HepG2 (cell line): ENCODE measurements around the gene CEBPA. TPM values are rescaled to one million over a fixed set of nuclear protein-coding genes. Genes with fewer than 3 reads are reported as not detected.

Experiments
- ARNTL ChIP-seq: sonication (generic); formaldehyde crosslinking; IDR thresholded peaks from 2 replicates; pipeline ENCODE4 v1.4.0; 2020; ENCODE audit warnings: mild to moderate bottlenecking, missing genetic modification reagents
- CEBPB ChIP-seq: IDR thresholded peaks from 2 replicates; pipeline ENCODE4 v1.6.1; 2011; ENCODE audit warnings: low read depth, low read length, improper control_type of control experiment, borderline replicate concordance
- CEBPG ChIP-seq: IDR thresholded peaks from 2 replicates; pipeline ENCODE4 v1.6.1; 2016
- GMEB1 ChIP-seq: sonication (generic); formaldehyde crosslinking; IDR thresholded peaks from 2 replicates; pipeline ENCODE4 v1.5.1; 2020; ENCODE audit warnings: missing genetic modification reagents, mild to moderate bottlenecking, borderline replicate concordance
- JUND ChIP-seq: sonication (generic); formaldehyde crosslinking; IDR thresholded peaks from 2 replicates; pipeline ENCODE4 v1.8.0; 2022; ENCODE audit warnings: mild to moderate bottlenecking, missing genetic modification reagents
- MTA1 ChIP-seq: sonication (generic); formaldehyde crosslinking; IDR thresholded peaks from 2 replicates; pipeline ENCODE4 v1.4.0; 2020; ENCODE audit warnings: missing genetic modification reagents, mild to moderate bottlenecking, borderline replicate concordance
- NKX3-1 ChIP-seq: sonication (generic); formaldehyde crosslinking; IDR thresholded peaks from 2 replicates; pipeline ENCODE4 v1.5.0; 2020; ENCODE audit warnings: missing genetic modification reagents
- THAP7 ChIP-seq: sonication (generic); formaldehyde crosslinking; IDR thresholded peaks from 2 replicates; pipeline ENCODE4 v1.8.1; 2023; ENCODE audit warnings: mild to moderate bottlenecking, missing genetic modification reagents
- ZGPAT ChIP-seq: IDR thresholded peaks from 2 replicates; pipeline ENCODE4 v1.6.1; 2016; ENCODE audit warnings: mild to moderate bottlenecking
- ZNF20 ChIP-seq: sonication (generic); formaldehyde crosslinking; IDR thresholded peaks from 2 replicates; pipeline ENCODE4 v1.4.0; 2020; ENCODE audit warnings: mild to moderate bottlenecking, moderate library complexity, missing genetic modification reagents
- ZNF205 ChIP-seq: IDR thresholded peaks from 2 replicates; pipeline ENCODE4 v1.6.1; 2018; ENCODE audit warnings: missing biosample characterization, missing genetic modification reagents
- ZNF280D ChIP-seq: sonication (generic); formaldehyde crosslinking; IDR thresholded peaks from 2 replicates; pipeline ENCODE4 v1.5.1; 2020; ENCODE audit warnings: mild to moderate bottlenecking, missing genetic modification reagents
- ZNF350 ChIP-seq: sonication (generic); formaldehyde crosslinking; IDR thresholded peaks from 2 replicates; pipeline ENCODE4 v1.4.0; 2020; ENCODE audit warnings: mild to moderate bottlenecking, low read depth, missing genetic modification reagents, borderline replicate concordance
- ZNF512 ChIP-seq: sonication (generic); formaldehyde crosslinking; IDR thresholded peaks from 2 replicates; pipeline ENCODE4 v1.4.0; 2020; ENCODE audit warnings: mild to moderate bottlenecking, missing genetic modification reagents
- ZNF552 ChIP-seq: sonication (generic); formaldehyde crosslinking; IDR thresholded peaks from 2 replicates; pipeline ENCODE4 v1.9.0; 2022; ENCODE audit warnings: missing genetic modification reagents, mild to moderate bottlenecking, borderline replicate concordance
- ZNF572 ChIP-seq: sonication (generic); formaldehyde crosslinking; IDR thresholded peaks from 2 replicates; pipeline ENCODE4 v1.5.1; 2020; ENCODE audit warnings: mild to moderate bottlenecking, missing genetic modification reagents
- ZNF660 ChIP-seq: sonication (generic); formaldehyde crosslinking; IDR thresholded peaks from 2 replicates; pipeline ENCODE4 v1.5.1; 2020; ENCODE audit warnings: mild to moderate bottlenecking, low read depth, missing genetic modification reagents, borderline replicate concordance
- ZNF674 ChIP-seq: sonication (generic); formaldehyde crosslinking; IDR thresholded peaks from 2 replicates; pipeline ENCODE4 v1.5.0; 2020; ENCODE audit warnings: low read depth, mild to moderate bottlenecking, missing genetic modification reagents
- ZNF773 ChIP-seq: sonication (generic); formaldehyde crosslinking; IDR thresholded peaks from 2 replicates; pipeline ENCODE4 v1.4.0; 2020; ENCODE audit warnings: missing genetic modification reagents, borderline replicate concordance
- ZSCAN12 ChIP-seq: sonication (generic); formaldehyde crosslinking; IDR thresholded peaks from 2 replicates; pipeline ENCODE4 v1.9.0; 2021; ENCODE audit warnings: mild to moderate bottlenecking, missing genetic modification reagents
- polyA plus RNA-seq, 8 experiments: library from polyadenylated mRNA; depleted of rRNA in 3 of 8; stranded (reverse) in 7 of 8; unstranded in 1 of 8; fragments of >200 nt; fragmentation: Illumina TruSeq in 4 of 8; extraction: Trizol in 4 of 8; gene quantifications; 2 replicates each; pipeline versions ENCODE4 v1.2.1 to v1.2.3, GENCODE V29; 2011 to 2016; ENCODE audit warnings: low read depth in 4 of 8, missing spikeins in 1 of 8, mixed read lengths in 1 of 8; ENCODE audit not compliant: insufficient read depth in 1 of 8
- total RNA-seq, 5 experiments: library from RNA; depleted of rRNA; stranded (reverse); fragments of >200 nt; fragmentation: Illumina TruSeq; extraction: Trizol; gene quantifications; 2 replicates each; pipeline ENCODE4 v1.2.3, GENCODE V29; 2016; ENCODE audit warnings: low read depth in 1 of 5

The CEBPA gene
- total and polyA plus RNA-seq, 2 of the 13 experiments (the other 11 are each of a cell fraction or from before 2014, with no cell fraction given): 24.8 to 103 TPM

GRCh38 chr19:33278403-33279269 is 23.7 kb downstream of the CEBPA start (continued):
- TF ChIP-seq ZNF350 (CRISPR knock-in tag): no peak; the same call in 1 of the 2 replicates
- no peak for TF ChIP-seq ZNF20 (CRISPR knock-in tag)
- no peak for TF ChIP-seq THAP7 (CRISPR knock-in tag)
- no peak for TF ChIP-seq CEBPB
- no peak for TF ChIP-seq GMEB1
- peak; percentile 84 for TF ChIP-seq ARNTL (CRISPR knock-in tag)
- TF ChIP-seq ZNF280D (CRISPR knock-in tag): no peak; the same call in 1 of the 2 replicates
- TF ChIP-seq ZNF205: peak; percentile 53; the same call in 1 of the 2 replicates
- peak; percentile 90 for TF ChIP-seq MTA1
- TF ChIP-seq ZSCAN12 (CRISPR knock-in tag): no peak
- 0 out of 2 replicates have a peak, but pooled peaks have one; percentile 45 for TF ChIP-seq ZNF552 (CRISPR knock-in tag)
- 0 out of 2 replicates have a peak, but pooled peaks have one; percentile 47 for TF ChIP-seq ZNF572 (CRISPR knock-in tag)
- TF ChIP-seq CEBPG: no peak
- TF ChIP-seq ZGPAT: peak; percentile 75
- no peak for TF ChIP-seq ZNF512 (CRISPR knock-in tag)
- TF ChIP-seq ZNF773: no peak
- TF ChIP-seq JUND (CRISPR knock-in tag): no peak
- TF ChIP-seq NKX3-1 (CRISPR knock-in tag): no peak
- no peak for TF ChIP-seq ZNF660 (CRISPR knock-in tag)
- no peak for TF ChIP-seq ZNF674 (CRISPR knock-in tag)
